ENCODE measurements around the gene SLX9.
"Not testable (repeated sequence)": the region's sequence is repeated elsewhere in the genome, so short reads cannot be mapped to it uniquely, and the experiment has no call there.

Gene SLX9

GRCh38 chr21:45010860-45011259, 71.0 kb downstream of the SLX9 start:
- DNase-seq = no peak

DNA sequence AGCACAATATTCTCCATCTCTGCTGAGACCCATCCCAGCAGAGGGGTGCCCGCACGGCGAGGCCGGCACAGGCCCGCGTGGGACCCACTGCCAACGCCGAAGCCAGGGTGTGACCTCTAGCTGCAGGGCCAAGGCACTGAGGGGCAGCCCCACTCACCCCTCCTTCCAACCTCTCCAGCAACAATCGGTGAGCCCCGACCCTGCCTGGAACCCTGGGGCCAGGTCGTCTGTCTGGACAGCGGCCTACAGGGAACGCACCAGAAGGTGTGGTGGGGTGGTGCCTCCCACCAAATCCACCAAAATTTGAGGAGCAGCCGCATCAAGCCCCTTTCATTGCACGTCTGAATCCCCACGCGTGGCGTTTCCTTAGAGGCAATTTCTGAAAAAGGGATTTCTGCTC, 71.6 kb downstream of the SLX9 start:
- no peak for DNase-seq

DNA sequence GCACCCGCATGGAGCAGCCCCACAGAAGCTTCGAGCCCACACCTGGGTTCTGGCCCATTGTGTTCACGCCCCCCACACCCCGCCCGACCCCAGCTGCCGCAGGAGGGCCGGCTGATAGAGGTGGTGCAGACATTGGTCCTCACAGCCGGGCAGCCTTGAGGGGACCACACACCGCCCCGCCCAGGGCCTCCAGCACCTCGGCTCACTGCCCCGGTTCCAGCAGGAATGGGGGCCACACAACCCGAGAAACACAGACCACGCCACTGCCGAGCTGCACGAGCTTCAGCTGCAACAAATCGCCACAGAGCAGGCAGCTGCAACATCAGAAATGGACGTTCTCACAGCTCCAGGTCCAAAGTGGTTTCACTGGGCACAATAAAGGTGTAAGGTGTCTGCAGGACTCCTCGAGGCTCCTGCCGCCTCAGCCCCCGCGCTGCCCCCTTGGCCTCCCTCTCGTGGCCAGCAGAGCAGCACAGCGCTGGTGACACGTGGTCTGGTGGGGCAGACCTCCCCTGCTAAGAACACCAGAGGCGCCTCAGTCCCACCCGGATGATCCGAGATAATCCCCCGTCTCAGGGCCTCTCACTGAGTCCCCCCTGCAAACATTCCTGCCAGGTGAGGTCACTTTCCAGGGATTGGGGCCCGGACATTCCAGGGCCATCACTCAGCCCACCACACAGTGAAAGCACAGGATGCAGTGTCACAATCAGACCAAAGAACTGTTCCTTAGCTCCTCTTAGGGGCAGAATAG, 72.3 kb downstream of the SLX9 start:
- no peak for DNase-seq

GRCh38 chr21:45012662-45013259, 72.9 kb downstream of the SLX9 start:
- no peak for DNase-seq

- DNase-seq = no peak
Observed at GRCh38 chr21:45013260-45013841, 73.5 kb downstream of the SLX9 start.

DNA sequence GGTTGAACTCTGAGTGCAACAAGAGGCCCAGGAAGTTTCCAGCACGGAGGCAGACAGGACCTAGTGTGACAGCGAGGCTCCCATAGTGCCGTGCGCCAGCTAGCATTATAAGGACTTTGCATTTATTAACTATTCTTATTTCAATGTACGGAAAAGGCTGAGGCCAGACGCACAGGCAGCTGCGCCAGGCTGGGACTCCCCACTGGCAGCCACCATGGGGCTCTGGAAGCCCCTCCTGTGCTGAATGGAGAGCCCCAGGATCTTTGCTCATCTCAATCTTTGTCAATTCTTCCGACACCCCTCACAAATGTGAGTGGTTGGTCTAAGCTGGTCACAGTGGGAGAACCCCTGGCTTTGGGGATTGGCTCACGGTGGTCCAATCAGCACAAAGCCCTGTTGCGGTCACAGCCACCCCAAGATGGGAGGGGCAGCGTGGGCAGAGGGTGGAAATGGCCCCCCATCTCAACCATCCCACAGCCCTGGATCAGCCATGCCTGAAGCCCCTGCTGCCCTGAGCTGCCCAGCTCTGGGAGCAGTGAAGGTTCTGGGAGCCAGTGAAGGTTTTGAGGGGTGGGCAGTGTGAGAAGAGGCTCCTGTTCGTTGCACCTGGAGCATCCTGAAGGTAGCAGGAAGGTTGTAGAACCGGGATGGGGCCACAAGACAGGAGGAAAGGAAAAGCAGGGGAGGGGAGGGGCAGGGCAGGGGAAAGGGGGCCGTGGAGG, 75.1 kb downstream of the SLX9 start:
- DNase-seq = no peak

- no peak for DNase-seq
Observed at GRCh38 chr21:45015469-45015860, 75.6 kb downstream of the SLX9 start.

DNA sequence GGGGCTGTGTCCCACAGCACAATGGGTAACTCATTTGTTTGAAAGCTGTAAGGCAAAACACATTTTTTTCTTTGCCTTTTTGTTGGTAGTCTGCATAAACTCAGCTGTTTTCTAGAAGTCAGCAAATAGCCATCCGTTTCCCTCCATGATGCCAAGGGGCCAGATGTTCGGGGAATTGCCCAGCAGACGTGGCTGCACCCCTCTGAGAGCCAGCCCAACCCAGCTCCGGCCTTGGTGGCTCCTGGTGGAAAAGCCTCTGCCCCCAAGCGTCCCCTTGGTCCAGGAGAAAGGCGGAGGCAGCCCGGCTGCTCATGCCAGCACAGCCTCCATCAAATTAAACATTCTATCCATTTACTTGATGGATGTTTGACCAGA, 76.2 kb downstream of the SLX9 start:
- DNase-seq = no peak

DNA sequence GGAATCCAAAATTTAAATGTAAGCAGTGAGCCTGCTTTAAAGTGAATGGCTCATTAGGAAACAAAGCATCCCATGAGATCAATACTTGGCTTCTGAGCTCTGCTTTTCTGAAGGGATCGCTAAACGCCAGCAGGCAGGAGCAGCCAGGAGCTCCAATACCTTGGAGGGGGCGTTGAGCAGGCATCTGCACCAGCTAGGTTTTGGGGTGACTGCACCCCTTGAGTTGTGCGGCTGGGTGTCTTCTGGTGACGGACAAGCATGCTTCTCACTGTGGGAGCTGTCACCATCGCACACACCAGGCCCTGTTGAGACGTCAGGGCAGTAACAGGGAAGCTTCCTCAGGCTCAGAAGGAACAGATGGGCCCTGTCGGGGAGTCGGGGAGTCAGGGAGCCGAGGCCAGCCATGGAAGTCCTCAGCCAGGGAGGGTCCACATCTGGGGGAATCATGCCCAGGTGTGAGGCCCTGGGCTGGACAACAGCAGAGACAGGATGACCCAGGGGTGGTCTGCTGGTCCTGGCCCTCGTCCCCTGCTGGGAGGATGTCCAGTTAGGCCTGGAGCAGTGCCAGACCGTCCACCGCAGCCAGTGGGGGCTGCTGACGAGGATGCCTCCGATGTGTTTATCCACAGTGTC, 76.7 kb downstream of the SLX9 start:
- no peak for DNase-seq

- no peak for DNase-seq
Observed at GRCh38 chr21:45017039-45017960, 77.5 kb downstream of the SLX9 start.

DNA sequence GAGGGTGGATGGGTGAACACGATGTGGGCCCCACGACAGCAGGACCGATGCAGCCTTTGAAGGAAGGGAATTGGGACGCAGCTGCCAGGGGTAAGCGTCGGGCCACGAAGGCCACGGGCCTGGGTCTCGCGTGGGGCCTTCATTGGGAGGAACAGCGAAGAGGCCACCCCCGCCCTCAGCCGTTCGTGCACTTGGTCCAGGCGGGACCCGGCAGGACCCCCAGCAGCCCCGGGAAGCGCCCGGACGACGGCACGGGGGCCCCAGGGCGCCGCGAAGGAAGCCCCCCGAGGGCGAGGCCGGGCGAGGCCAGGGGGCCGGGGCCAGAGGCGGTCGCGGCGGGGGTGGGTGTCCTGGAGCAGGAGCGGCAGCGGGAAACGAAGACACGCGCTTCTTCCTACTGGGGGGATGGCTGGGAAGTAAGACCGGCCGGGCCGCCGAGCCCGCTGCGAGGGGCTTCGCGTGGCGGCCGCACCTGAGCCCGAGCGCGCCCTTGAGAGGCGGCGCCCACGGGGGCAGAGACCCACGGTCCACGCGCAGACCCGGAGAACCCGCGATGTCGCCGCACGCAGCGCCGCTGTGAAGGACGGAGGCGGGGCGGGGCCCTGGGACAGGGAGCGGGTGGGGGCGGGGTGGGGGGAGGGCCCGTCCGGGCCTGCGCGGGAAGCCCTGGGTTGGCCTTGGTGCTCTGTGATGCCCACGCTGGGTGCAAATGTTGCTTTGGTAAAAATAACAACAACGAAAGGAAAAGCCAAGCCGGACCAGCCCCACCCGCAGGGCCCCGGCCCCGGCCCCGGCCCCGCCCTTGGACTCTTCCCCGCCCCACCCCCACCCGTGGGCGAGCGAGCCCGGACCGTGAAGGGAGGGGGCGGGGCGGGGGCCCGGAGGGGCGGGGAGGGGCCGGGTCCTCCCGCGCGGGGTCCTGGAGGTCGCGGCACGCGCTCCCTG, 78.6 kb downstream of the SLX9 start:
- DNase-seq = no peak

GRCh38 chr21:45019076-45019886, 79.5 kb downstream of the SLX9 start:
- DNase-seq = no peak

- DNase-seq = no peak
Observed at GRCh38 chr21:45019887-45020537, 80.2 kb downstream of the SLX9 start.

DNA sequence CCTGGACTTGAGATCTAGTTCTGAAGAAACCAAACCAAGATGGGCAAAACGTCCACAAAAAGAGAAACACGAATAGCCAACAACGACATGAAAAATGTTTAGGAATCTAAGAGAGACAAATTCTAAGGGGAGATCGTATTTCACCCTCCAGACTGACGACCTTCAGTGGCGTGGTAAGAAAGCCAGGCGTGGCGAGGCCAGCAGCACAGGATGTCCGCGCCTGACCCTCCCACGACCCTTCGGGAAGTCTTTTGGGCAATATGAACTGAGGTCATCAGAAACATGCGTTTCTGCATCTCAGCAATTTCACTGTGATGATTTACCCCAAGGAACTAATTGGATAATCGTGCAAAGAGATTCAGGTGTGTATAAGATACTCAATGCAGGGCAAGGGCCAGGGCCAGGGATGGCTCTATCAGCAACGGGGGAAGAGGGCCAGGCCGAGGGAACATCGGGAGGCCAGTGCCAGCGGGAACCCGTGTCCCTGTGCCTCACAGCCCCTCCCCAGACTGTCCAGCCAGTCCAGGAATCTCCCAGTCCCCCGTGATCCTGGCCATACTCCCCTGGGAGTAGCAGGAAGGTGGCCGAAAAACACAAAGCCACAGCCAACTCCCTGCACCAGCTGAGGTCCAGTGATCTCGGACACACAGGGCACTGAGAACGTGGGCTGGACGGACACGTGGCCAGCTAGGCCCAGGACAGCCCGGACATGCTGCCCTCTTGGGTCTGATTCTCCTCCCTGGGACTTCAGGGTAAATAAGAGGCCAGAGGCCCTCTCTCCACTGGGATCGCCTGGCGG, 81.0 kb downstream of the SLX9 start:
- DNase-seq = no peak

DNA sequence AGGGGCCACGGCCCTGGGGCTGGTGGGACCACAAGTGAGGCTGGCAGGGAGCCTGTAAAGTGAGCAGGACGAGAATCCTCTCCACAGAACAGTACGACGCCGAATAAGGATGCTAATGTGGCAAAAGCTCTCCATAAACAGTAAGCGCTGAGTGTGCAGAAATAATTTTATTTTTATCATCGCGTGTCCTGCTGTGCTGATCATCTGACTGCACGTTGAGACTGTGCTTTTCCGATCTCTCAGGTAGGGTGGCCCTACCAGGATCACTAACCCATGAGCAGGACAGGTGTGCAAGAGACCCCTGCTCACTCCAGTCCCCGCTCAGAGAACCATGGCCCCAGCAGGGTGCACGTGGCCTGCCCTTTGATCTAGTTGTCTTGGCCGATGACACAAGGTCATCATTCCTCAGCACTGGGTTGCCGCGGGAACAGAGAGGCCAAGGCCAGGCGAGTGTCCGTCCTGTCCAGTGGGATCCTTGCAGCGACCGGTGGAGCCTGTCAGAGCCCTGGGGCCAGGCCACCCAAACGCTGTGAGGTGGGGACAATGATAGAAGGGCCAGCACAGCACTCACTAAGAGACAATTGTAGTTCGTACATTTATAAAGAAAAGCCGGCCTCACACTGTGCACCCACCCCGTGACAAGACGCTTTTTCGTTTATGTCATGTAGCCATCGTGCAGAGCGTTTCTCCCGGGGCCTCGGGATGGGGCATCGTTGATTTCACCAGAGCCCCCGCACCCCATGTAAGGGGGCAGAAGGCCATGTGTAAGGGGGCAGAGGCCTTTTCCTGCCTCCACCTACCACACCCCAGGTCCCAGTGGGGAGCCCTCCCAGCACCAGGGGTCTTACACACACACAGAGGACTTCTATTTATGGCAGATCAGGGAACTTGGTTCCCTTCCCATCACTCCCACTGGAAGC, 81.9 kb downstream of the SLX9 start:
- DNase-seq = no peak

DNA sequence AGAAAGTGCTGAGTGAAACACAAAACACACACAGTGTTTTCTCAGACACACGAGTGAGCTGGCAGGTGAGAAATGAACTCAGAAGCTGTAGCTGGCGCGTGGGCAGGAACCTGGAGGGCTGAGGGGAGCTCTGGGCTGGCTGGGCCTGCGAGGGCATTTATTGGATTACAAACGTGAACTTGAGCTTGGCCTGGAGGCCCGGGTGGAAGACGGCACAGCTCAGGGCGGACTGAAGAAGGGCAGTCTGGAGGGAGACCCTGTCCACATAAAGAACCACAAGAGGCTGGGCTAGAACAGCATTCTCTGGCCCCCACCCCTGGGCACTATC, 82.5 kb downstream of the SLX9 start:
- no peak for DNase-seq

GRCh38 chr21:45022736-45023135, 82.9 kb downstream of the SLX9 start:
- no peak for DNase-seq

- not testable (repeated sequence) for DNase-seq
Observed at GRCh38 chr21:45024516-45024915, 84.7 kb downstream of the SLX9 start.
